Gastrocnemius medialis (tissue), 4 donors: ENCODE results near the gene RFC1. TPM values are rescaled to one million over a fixed set of nuclear protein-coding genes. Genes with fewer than 3 reads are reported as not detected.
"Not testable (repeated sequence)": the region's sequence is repeated elsewhere in the genome, so short reads cannot be mapped to it uniquely, and the experiment has no call there.

Source experiments
- ATAC-seq, 2 donors: fragments of 150-250 bp; one replicate each; pipeline ENCODE4 v1.9.1; 2016
- DNase-seq, 2 donors: peaks; one replicate each; pipeline ENCODE4 v3.0.0-alpha.2; 2019
- H3K27ac ChIP-seq, 4 donors: fragments of 200-600 bp; sonication (generic); 1 replicate in 1 of 4; 2 replicates in 3 of 4; pipeline ENCODE4 v1.5.1; 2016 to 2018; ENCODE audit warnings: mild to moderate bottlenecking in 2 of 4, moderate library complexity in 1 of 4
- H3K27me3 ChIP-seq, 3 donors: fragments of 200-600 bp; sonication (generic) in 2 of 3; 1 replicate in 1 of 3; 2 replicates in 2 of 3; pipeline versions ENCODE4 v1.5.1 to v1.6.0; 2016 to 2019; ENCODE audit warnings: mild to moderate bottlenecking in 1 of 3, moderate library complexity in 1 of 3
- H3K36me3 ChIP-seq, 2 donors: fragments of 200-600 bp; sonication (generic) in 1 of 2; one replicate each; pipeline ENCODE4 v1.5.1; 2017 to 2018
- H3K4me1 ChIP-seq, 2 donors: fragments of 200-600 bp; sonication (generic) in 1 of 2; one replicate each; pipeline ENCODE4 v1.5.1; 2016 to 2017; ENCODE audit warnings: mild to moderate bottlenecking in 2 of 2
- H3K4me3 ChIP-seq, 4 donors: fragments of 200-600 bp; sonication (generic) in 3 of 4; 1 replicate in 1 of 4; 2 replicates in 3 of 4; pipeline ENCODE4 v1.5.1; 2016 to 2019; ENCODE audit warnings: mild to moderate bottlenecking in 2 of 4
- H3K9me3 ChIP-seq, 3 donors: fragments of 200-600 bp; sonication (generic) in 2 of 3; 1 replicate in 1 of 3; 2 replicates in 2 of 3; pipeline ENCODE4 v1.5.1; 2016 to 2019
- POLR2A ChIP-seq, 2 donors: fragments of 450-650 bp; IDR thresholded peaks; one replicate each; pipeline ENCODE4 v1.6.1; 2017; ENCODE audit warnings: antibody characterized with exemption in 2 of 2, mild to moderate bottlenecking in 2 of 2, moderate library complexity in 2 of 2
- in situ Hi-C, 4 donors: fragments of 200-750 bp; cut with MboI; loops; one replicate each; pipeline versions ENCODE4 v1.15.0 to v1.8.0; 2017; ENCODE audit warnings: low sequenced_read_pairs in 4 of 4
- intact Hi-C: fragments of 100-400 bp; cut with DNase I; formaldehyde crosslinking; loops from one replicate; pipeline ENCODE4 v1.15.1; 2023; ENCODE audit warnings: low total_unique reads
- total RNA-seq, 4 donors: library from RNA; depleted of rRNA; stranded (reverse); fragments of >200 nt; gene quantifications; one replicate each; pipeline versions ENCODE4 v1.1.0 to v1.2.3, GENCODE V29; 2016
- TF ChIP-seq, protein P1 (sequence below), 5 experiments: fragments of 450-650 bp in 3 of 5; fragments of 200-600 bp in 2 of 5; sonication (generic) in 2 of 5; IDR thresholded peaks in 4 of 5; conservative IDR thresholded peaks in 1 of 5; 1 replicate in 4 of 5; 2 replicates in 1 of 5; pipeline ENCODE4 v1.5.1; 2016 to 2019; ENCODE audit warnings: antibody characterized with exemption in 5 of 5, mild to moderate bottlenecking in 3 of 5, moderate library complexity in 3 of 5

The RFC1 gene
- total RNA-seq, 4 donors from 2014 or later = 13.9 to 47.9 (median 21.6) TPM

DNA sequence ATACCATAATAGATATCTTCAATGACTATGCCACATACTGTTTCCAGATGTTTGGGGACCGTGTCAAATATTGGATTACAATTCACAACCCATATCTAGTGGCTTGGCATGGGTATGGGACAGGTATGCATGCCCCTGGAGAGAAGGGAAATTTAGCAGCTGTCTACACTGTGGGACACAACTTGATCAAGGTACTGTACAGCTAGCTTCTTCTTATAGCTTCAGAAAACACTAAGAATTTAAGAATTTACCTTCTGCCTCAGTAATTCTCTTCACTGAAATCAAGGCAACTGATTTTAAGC is 41.4 kb upstream of the RFC1 start:
- DNase-seq = no peak
- Histone ChIP-seq H3K4me3 (no peak overlapping the region), H3K27ac (no peak overlapping the region), H3K27me3 (no peaks in the 10 kb centered on the region), H3K9me3 (no peaks in the 10 kb centered on the region), H3K4me1 (no peaks in the 10 kb centered on the region), H3K36me3 (no peaks in the 10 kb centered on the region)
- no peak for TF ChIP-seq POLR2A (IDR thresholded peaks at IDR 0.05)
- TF ChIP-seq, protein P1, sequence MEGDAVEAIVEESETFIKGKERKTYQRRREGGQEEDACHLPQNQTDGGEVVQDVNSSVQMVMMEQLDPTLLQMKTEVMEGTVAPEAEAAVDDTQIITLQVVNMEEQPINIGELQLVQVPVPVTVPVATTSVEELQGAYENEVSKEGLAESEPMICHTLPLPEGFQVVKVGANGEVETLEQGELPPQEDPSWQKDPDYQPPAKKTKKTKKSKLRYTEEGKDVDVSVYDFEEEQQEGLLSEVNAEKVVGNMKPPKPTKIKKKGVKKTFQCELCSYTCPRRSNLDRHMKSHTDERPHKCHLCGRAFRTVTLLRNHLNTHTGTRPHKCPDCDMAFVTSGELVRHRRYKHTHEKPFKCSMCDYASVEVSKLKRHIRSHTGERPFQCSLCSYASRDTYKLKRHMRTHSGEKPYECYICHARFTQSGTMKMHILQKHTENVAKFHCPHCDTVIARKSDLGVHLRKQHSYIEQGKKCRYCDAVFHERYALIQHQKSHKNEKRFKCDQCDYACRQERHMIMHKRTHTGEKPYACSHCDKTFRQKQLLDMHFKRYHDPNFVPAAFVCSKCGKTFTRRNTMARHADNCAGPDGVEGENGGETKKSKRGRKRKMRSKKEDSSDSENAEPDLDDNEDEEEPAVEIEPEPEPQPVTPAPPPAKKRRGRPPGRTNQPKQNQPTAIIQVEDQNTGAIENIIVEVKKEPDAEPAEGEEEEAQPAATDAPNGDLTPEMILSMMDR (IDR thresholded peaks at IDR 0.05 in 4 of 5, conservative IDR thresholded peaks at IDR 0.05 in 1 of 5) = no peak
- in situ Hi-C loops = no loop called here
- ATAC-seq = no peak
- intact Hi-C loops = no loop called here

DNA sequence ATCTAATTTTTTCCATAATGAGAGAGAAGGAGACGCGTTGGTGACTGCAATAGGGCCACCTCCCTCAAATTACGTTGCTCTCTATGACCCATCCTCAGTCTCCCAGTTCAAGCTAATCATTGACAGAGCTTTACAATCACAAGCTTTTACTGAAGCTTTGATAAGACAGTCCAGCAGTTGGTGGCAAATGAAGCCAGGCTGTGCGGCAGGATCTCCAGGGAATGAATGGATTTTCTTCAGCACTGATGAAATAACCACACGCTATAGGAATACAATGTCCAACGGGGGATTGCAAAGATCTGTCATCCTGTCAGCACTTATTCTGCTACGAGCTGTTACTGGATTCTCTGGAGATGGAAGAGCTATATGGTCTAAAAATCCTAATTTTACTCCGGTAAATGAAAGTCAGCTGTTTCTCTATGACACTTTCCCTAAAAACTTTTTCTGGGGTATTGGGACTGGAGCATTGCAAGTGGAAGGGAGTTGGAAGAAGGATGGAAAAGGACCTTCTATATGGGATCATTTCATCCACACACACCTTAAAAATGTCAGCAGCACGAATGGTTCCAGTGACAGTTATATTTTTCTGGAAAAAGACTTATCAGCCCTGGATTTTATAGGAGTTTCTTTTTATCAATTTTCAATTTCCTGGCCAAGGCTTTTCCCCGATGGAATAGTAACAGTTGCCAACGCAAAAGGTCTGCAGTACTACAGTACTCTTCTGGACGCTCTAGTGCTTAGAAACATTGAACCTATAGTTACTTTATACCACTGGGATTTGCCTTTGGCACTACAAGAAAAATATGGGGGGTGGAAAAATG is 40.8 kb upstream of the RFC1 start, which contains the start of gene KLB:
TSS of gene KLB (plus strand) at position 168 of the 821 bp plus-strand sequence. CDS start at position 188, 20 bp downstream.
- no peaks in the 10 kb centered on the region for H3K36me3 ChIP-seq
- in situ Hi-C loops = no loop called here
- intact Hi-C loops = no loop called here
- no peak for TF ChIP-seq POLR2A (IDR thresholded peaks at IDR 0.05)
- TF ChIP-seq, protein P1 (IDR thresholded peaks at IDR 0.05 in 4 of 5, conservative IDR thresholded peaks at IDR 0.05 in 1 of 5) = no peak
- no peaks in the 10 kb centered on the region for H3K4me1 ChIP-seq
- no peak within 1 kb of the TSS for H3K4me3 ChIP-seq
- no peak for DNase-seq
- H3K27me3 ChIP-seq = no peaks in the 10 kb centered on the region
- no peaks in the 10 kb centered on the region for H3K9me3 ChIP-seq
- H3K27ac ChIP-seq = no peak within 1 kb of the TSS
- no peak for ATAC-seq

DNA sequence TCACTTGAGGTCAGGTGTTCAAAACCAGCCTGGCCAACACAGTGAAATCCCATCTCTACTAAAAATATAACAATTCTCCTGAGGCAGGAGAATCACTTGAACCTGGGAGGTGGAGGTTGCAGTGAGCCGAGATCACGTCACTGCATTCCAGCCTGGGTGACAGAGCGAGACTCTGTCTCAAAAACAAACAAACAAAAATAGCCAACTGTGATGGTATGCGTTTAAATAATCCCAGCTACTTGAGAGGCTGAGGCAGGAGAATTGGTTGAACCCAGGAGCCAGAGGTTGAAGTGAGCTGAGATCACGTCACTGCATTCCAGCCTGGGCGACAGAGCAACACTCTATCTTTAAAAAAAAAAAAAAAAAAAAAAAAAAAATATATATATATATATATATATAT is 35.5 kb upstream of the RFC1 start:
- intact Hi-C loops, H3K36me3 ChIP-seq, DNase-seq, H3K27ac ChIP-seq, H3K4me1 ChIP-seq, in situ Hi-C loops, ATAC-seq, H3K9me3 ChIP-seq, H3K4me3 ChIP-seq, H3K27me3 ChIP-seq: not testable (repeated sequence)

DNA sequence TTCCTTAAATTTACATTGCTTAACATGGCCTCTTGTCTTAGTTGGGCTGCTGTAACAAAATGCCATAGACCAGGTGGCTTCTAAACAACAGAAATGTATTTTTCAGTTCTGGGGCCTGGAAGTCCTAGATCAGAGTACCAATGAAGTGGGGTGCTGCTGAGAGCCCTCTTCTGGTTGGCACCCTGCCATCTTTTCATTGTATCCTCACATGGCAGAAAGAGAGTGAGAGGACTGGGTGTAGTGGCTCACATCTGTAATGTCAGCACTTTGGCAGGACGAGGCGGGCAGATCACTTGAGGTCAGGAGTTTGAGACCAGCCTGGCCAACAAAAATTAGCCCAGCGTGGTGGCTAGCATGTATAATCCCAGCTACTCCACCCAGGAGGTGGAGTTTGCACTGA is 28.5 kb upstream of the RFC1 start:
- TF ChIP-seq, protein P1 (IDR thresholded peaks at IDR 0.05 in 4 of 5, conservative IDR thresholded peaks at IDR 0.05 in 1 of 5) = no peak
- no peak for TF ChIP-seq POLR2A (IDR thresholded peaks at IDR 0.05)
- no peaks in the 10 kb centered on the region for H3K36me3 ChIP-seq
- no peak overlapping the region for H3K4me3 ChIP-seq
- H3K4me1 ChIP-seq = no peaks in the 10 kb centered on the region
- intact Hi-C loops = no loop called here
- no peak for ATAC-seq
- no peaks in the 10 kb centered on the region for H3K9me3 ChIP-seq
- no peak for DNase-seq
- in situ Hi-C loops = no loop called here
- no peak overlapping the region for H3K27ac ChIP-seq
- H3K27me3 ChIP-seq = no peaks in the 10 kb centered on the region

DNA sequence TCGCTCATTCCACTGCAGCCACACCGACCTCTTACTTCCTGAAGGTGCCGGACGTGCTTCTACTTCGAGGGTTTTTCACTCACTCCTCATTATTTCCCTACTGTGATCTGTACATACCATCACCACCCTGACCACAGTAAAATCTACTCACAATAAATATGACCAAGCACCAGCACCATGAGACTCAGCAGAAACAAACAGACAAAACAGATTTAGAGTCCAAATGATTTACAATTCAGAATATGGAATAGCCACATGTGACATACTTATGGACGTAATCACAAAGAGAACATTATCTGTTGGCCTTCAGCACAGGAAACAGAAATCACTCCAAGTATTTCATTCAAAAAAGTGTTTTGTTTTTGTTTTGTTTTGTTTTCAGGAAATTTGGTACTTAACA is 24.4 kb upstream of the RFC1 start:
- in situ Hi-C loops = no loop called here

More for the DNA sequence above, 24.4 kb upstream of the RFC1 start:
- Histone ChIP-seq H3K36me3 (no peaks in the 10 kb centered on the region), H3K4me3 (no peak overlapping the region), H3K27me3 (no peaks in the 10 kb centered on the region), H3K9me3 (no peaks in the 10 kb centered on the region), H3K4me1 (no peaks in the 10 kb centered on the region), H3K27ac (no peak overlapping the region)
- TF ChIP-seq, protein P1 (IDR thresholded peaks at IDR 0.05 in 4 of 5, conservative IDR thresholded peaks at IDR 0.05 in 1 of 5) = no peak
- no peak for TF ChIP-seq POLR2A (IDR thresholded peaks at IDR 0.05)
- DNase-seq (no peak), ATAC-seq (no peak)
- intact Hi-C loops = no loop called here
